Measurements from ENCODE around the gene FEN1. TPM values are rescaled to one million over a fixed set of nuclear protein-coding genes. Genes with fewer than 3 reads are reported as not detected.
A peak's percentile ranks its signal among the peaks of the same experiment; 100 is the strongest.

The FEN1 gene
- total and polyA plus RNA-seq, 2 of the 13 experiments (the other 11 are each of a cell fraction or from before 2014, with no cell fraction given) = 12.4 to 102 TPM

- TF ChIP-seq GLI4 (CRISPR knock-in tag; IDR thresholded peaks at IDR 0.05; ENCODE audit: borderline replicate concordance) (no peak), ZBTB44 (CRISPR knock-in tag; IDR thresholded peaks at IDR 0.05) (no peak), ZBTB40 (IDR thresholded peaks at IDR 0.05) (no peak), ZBTB40 (CRISPR knock-in tag; IDR thresholded peaks at IDR 0.05) (no peak), HDAC2 (CRISPR knock-in tag; IDR thresholded peaks at IDR 0.05) (peak; percentile 84; the same call in 1 of the 2 replicates), ZBTB38 (CRISPR knock-in tag; IDR thresholded peaks at IDR 0.05) (peak; percentile 36; the same call in 1 of the 2 replicates), ZNF350 (CRISPR knock-in tag; IDR thresholded peaks at IDR 0.05; ENCODE audit: borderline replicate concordance, low read depth) (peak; percentile 76; the same call in 1 of the 2 replicates), ZNF230 (CRISPR knock-in tag; IDR thresholded peaks at IDR 0.05) (peak; percentile 71; the same call in 1 of the 2 replicates), PAXIP1 (CRISPR knock-in tag; conservative IDR thresholded peaks at IDR 0.05) (peak; percentile 38; the same call in 1 of the 2 replicates), ZNF430 (CRISPR knock-in tag; IDR thresholded peaks at IDR 0.05) (0 out of 2 replicates have a peak, but pooled peaks have one; percentile 46), NPAS2 (CRISPR knock-in tag; IDR thresholded peaks at IDR 0.05; ENCODE audit: borderline replicate concordance) (no peak), ZNF362 (CRISPR knock-in tag; IDR thresholded peaks at IDR 0.05; ENCODE audit: borderline replicate concordance) (no peak)
Observed at GRCh38 chr11:61747192-61747966, 45.3 kb upstream of the FEN1 start (continued).
